Naive thymus-derived CD8-positive, alpha-beta T cell (primary cell): ENCODE results near the gene COL4A4. TPM values are rescaled to one million over a fixed set of nuclear protein-coding genes. Genes with fewer than 3 reads are reported as not detected.

Experiments used
- ATAC-seq, 2 donors: fragments of 150-1000 bp; cut with Tn5 transposase in 1 of 2; sonication (Bioruptor Pico), chemical (Tn5 transposase) in 1 of 2; 1 replicate in 1 of 2; 2 replicates in 1 of 2; pipeline ENCODE4 v1.10.0; 2021; ENCODE audit warnings: mild to moderate bottlenecking in 2 of 2, moderate library complexity in 2 of 2
- POLR2A ChIA-PET: fragments of 350-600 bp; sonication (Branson Sonifier 250); formaldehyde crosslinking; loops from one replicate; lab custom pipeline; 2021; ENCODE audit warnings: antibody characterized with exemption; lab: Charles Lee
- DNase-seq, 10 donors: peaks; one replicate each; pipeline versions ENCODE4 v3.0.0 to v3.0.0-alpha.2; 2020 to 2022
- H3K27ac Mint-ChIP-seq, 10 donors: one replicate each; pipeline ENCODE4 v1.8.0; 2020 to 2022; ENCODE audit warnings: mild to moderate bottlenecking in 10 of 10, mixed read lengths in 10 of 10, moderate library complexity in 4 of 10, inconsistent platforms in 1 of 10
- H3K27me3 Mint-ChIP-seq, 5 donors: one replicate each; pipeline ENCODE4 v1.8.0; 2021 to 2022; ENCODE audit warnings: mixed read lengths in 5 of 5
- H3K36me3 Mint-ChIP-seq, 3 donors: one replicate each; pipeline ENCODE4 v1.8.0; 2020 to 2022; ENCODE audit warnings: mixed read lengths in 3 of 3, mild to moderate bottlenecking in 2 of 3, inconsistent platforms in 1 of 3
- H3K4me1 Mint-ChIP-seq, 4 donors: one replicate each; pipeline ENCODE4 v1.8.0; 2021 to 2022; ENCODE audit warnings: mixed read lengths in 4 of 4
- H3K4me3 Mint-ChIP-seq, 10 donors: one replicate each; pipeline ENCODE4 v1.8.0; 2020 to 2022; ENCODE audit warnings: mild to moderate bottlenecking in 10 of 10, mixed read lengths in 10 of 10, moderate library complexity in 6 of 10, inconsistent platforms in 1 of 10
- H3K9me3 Mint-ChIP-seq, 9 donors: one replicate each; pipeline ENCODE4 v1.8.0; 2020 to 2022; ENCODE audit warnings: mixed read lengths in 9 of 9, mild to moderate bottlenecking in 3 of 9, inconsistent platforms in 1 of 9, moderate library complexity in 1 of 9
- polyA plus RNA-seq, 3 donors: library from polyadenylated mRNA; unstranded; fragments of 300-500 nt; fragmentation: Illumina TruSeq; gene quantifications; one replicate each; pipeline ENCODE4 v1.2.3, GENCODE V29; 2021
- total RNA-seq, 8 experiments: library from RNA in 2 of 8; stranded (reverse) in 2 of 8; gene quantifications; one replicate each; pipeline ENCODE4 v1.2.3 and lab custom pipeline; 2021 to 2026

COL4A4 gene
- total and polyA plus RNA-seq, 5 experiments from 2014 or later: 0.02 to 0.16 (median 0.05) TPM

- Mint-ChIP-seq H3K9me3 (peaks cover 0 to 5% (median 0%) of the 10 kb centered on the region in 9 donors), H3K4me3 (no peak overlapping the region), H3K27ac (no peak overlapping the region), H3K27me3 (no peaks in the 10 kb centered on the region), H3K4me1 (peaks cover 0 to 2% (median 0%) of the 10 kb centered on the region in 4 donors), H3K36me3 (peaks cover 0 to 2% (median 0%) of the 10 kb centered on the region in 3 donors)
- no peak for DNase-seq
- POLR2A ChIA-PET: no interaction called here
- no peak for ATAC-seq
Observed at GRCh38 chr2:227006189-227006897, 157.7 kb downstream of the COL4A4 start.

DNA sequence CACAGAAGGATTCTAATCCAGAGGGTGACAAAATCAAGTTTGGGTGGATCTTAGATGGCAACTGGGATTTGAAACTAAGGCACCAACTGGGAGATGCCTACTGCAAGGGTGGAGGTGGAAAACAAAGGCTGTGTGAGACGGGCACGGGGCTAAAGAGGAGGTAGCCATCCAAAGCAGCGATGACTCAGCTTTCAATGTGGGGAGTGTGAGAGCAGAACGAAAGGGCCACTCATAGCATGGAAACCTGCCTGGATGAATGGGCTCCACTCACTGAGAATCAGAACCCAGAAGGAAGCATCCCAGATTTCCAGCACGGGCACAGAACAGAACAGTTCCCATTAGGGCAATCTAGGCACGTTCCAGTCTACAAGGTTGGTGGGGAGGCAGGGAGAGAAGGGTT lies 159.5 kb downstream of the COL4A4 start:
- Mint-ChIP-seq H3K27me3 (no peaks in the 10 kb centered on the region), H3K4me1 (peaks cover 0 to 2% (median 0%) of the 10 kb centered on the region in 4 donors), H3K4me3 (no peak overlapping the region), H3K36me3 (peaks cover 11 to 17% (median 15%) of the 10 kb centered on the region in 3 donors), H3K9me3 (peaks cover 0 to 10% (median 0%) of the 10 kb centered on the region in 9 donors), H3K27ac (peak overlapping the region in 1 of 10 donors; percentile 17)
- ATAC-seq (no peak), DNase-seq (no peak)
- POLR2A ChIA-PET: no interaction called here

- Mint-ChIP-seq H3K4me3 (no peak overlapping the region), H3K9me3 (peaks cover 0 to 12% (median 0%) of the 10 kb centered on the region in 9 donors), H3K4me1 (peaks cover 0 to 2% (median 0%) of the 10 kb centered on the region in 4 donors), H3K36me3 (peaks cover 31 to 49% (median 44%) of the 10 kb centered on the region in 3 donors), H3K27me3 (no peaks in the 10 kb centered on the region), H3K27ac (no peak overlapping the region)
- POLR2A ChIA-PET: no interaction called here
- DNase-seq (no peak), ATAC-seq (no peak)
Observed at GRCh38 chr2:227000123-227000522, 163.9 kb downstream of the COL4A4 start.

DNA sequence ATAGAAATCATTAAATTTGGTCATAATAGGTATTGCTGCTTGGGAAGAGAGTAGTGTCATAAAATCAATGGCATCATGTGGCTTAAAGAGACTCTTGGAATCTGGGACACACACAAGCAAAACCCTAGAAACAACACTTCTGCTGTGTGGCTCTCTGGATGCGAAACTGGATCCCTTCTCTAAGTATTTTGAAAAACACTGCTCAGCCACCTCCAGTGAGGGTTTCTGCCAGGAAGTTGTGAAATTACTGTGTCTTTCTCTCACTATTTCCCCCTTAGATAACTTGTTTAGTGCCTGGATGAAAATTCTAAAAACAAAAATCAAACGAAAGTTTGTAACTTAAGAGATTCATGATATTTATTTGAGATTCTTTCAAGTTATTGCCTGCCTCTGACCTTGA lies 164.3 kb downstream of the COL4A4 start:
- Mint-ChIP-seq H3K4me3 (no peak overlapping the region), H3K27ac (no peak overlapping the region), H3K27me3 (no peaks in the 10 kb centered on the region), H3K4me1 (peaks cover 0 to 2% (median 0%) of the 10 kb centered on the region in 4 donors), H3K9me3 (peaks cover 0 to 12% (median 0%) of the 10 kb centered on the region in 9 donors), H3K36me3 (peaks cover 34 to 53% (median 48%) of the 10 kb centered on the region in 3 donors)
- ATAC-seq (no peak), DNase-seq (no peak)
- POLR2A ChIA-PET: no interaction called here

GRCh38 chr2:226995625-226996041 lies 168.4 kb downstream of the COL4A4 start:
- Mint-ChIP-seq H3K27ac (peak overlapping the region in 1 of 10 donors; percentile 20), H3K4me3 (no peak overlapping the region), H3K27me3 (no peaks in the 10 kb centered on the region), H3K9me3 (peaks cover 0 to 12% (median 0%) of the 10 kb centered on the region in 9 donors), H3K4me1 (no peaks in the 10 kb centered on the region), H3K36me3 (peaks cover 43 to 60% (median 51%) of the 10 kb centered on the region in 3 donors)
- POLR2A ChIA-PET: no interaction called here
- ATAC-seq (no peak), DNase-seq (no peak)

GRCh38 chr2:226994775-226995174 lies 169.2 kb downstream of the COL4A4 start:
- POLR2A ChIA-PET: no interaction called here
- H3K9me3 Mint-ChIP-seq: peaks cover 0 to 12% (median 0%) of the 10 kb centered on the region in 9 donors
- ATAC-seq (no peak), DNase-seq (no peak)
- H3K4me3 Mint-ChIP-seq: no peak overlapping the region
- no peaks in the 10 kb centered on the region for H3K27me3 Mint-ChIP-seq
- H3K36me3 Mint-ChIP-seq: peaks cover 34 to 51% (median 42%) of the 10 kb centered on the region in 3 donors
- peak overlapping the region in 2 of 10 donors; percentile 20 to 38 for H3K27ac Mint-ChIP-seq
- H3K4me1 Mint-ChIP-seq: no peaks in the 10 kb centered on the region

DNA sequence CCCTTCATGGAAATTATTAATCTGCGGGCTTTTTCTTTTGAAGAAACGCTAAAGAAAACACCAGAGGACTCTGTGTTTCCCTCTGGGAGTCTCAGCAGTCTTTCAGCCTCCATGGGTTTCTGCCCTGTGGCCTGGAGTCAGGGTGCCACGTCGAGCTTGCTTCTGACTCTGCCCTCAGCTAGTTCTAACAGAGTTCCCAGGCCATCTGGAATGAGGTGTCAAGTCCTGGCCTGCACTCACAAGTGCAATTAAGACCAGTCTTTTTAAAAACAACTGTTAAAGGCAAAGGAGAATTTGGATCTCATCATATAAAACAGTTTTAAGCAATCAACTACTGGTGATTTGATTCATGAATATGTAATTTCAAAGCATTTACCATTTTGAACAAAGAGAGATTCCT lies 170.8 kb downstream of the COL4A4 start:
- no peak for DNase-seq
- Mint-ChIP-seq H3K27me3 (no peaks in the 10 kb centered on the region), H3K4me1 (no peaks in the 10 kb centered on the region), H3K4me3 (no peak overlapping the region), H3K9me3 (peaks cover 0 to under 1% (median 0%) of the 10 kb centered on the region in 9 donors), H3K27ac (peak overlapping the region in 1 of 10 donors; percentile 63), H3K36me3 (peaks cover 20 to 45% (median 27%) of the 10 kb centered on the region in 3 donors)
- POLR2A ChIA-PET: no interaction called here
- no peak for ATAC-seq

GRCh38 chr2:226991663-226992062 lies 172.3 kb downstream of the COL4A4 start:
- no peaks in the 10 kb centered on the region for H3K27me3 Mint-ChIP-seq
- no peak overlapping the region for H3K4me3 Mint-ChIP-seq
- H3K36me3 Mint-ChIP-seq: peaks cover 16 to 42% (median 25%) of the 10 kb centered on the region in 3 donors
- POLR2A ChIA-PET: no interaction called here
- DNase-seq (no peak), ATAC-seq (no peak)
- H3K9me3 Mint-ChIP-seq: no peaks in the 10 kb centered on the region
- no peaks in the 10 kb centered on the region for H3K4me1 Mint-ChIP-seq
- no peak overlapping the region for H3K27ac Mint-ChIP-seq

- Mint-ChIP-seq H3K9me3 (no peaks in the 10 kb centered on the region), H3K4me1 (peaks cover 12 to 31% (median 21%) of the 10 kb centered on the region in 4 donors), H3K4me3 (no peak overlapping the region), H3K27ac (peak overlapping the region in 1 of 10 donors; percentile 91), H3K27me3 (no peaks in the 10 kb centered on the region), H3K36me3 (peaks cover 0 to 10% (median 6%) of the 10 kb centered on the region in 3 donors)
- ATAC-seq: no peak
- DNase-seq: no peak
- POLR2A ChIA-PET: interaction anchor here (1.0 kb wide), 1 partner anchor 186 kb away, joined by 5 read pairs; the partner anchor contains the start of gene IRS1
Observed at GRCh38 chr2:226985583-226985946, 178.4 kb downstream of the COL4A4 start.

- ATAC-seq: peak; percentile 75 to 86
- POLR2A ChIA-PET: interaction anchor here (0.6 to 1.0 kb wide), 2 partner anchors 186 to 194 kb away, joined by 3 to 5 read pairs; partner anchors contain the start of gene IRS1
- Mint-ChIP-seq H3K9me3 (no peaks in the 10 kb centered on the region), H3K4me1 (peaks cover 12 to 31% (median 21%) of the 10 kb centered on the region in 4 donors), H3K27me3 (no peaks in the 10 kb centered on the region), H3K36me3 (peaks cover 0 to 10% (median 6%) of the 10 kb centered on the region in 3 donors), H3K4me3 (no peak overlapping the region), H3K27ac (peak overlapping the region in 9 of 10 donors; percentile 15 to 91 (median 71))
- DNase-seq: peak in 6 of 10 donors; percentile 11 to 49 (median 31)
Observed at GRCh38 chr2:226984750-226985582, 179.0 kb downstream of the COL4A4 start.

- peak overlapping the region in 1 of 10 donors; percentile 47 for H3K4me3 Mint-ChIP-seq
- DNase-seq (peak in 2 of 10 donors; percentile 0 to 5), ATAC-seq (peak in 1 of 2 donors; percentile 10)
- peaks cover 0 to 10% (median 6%) of the 10 kb centered on the region in 3 donors for H3K36me3 Mint-ChIP-seq
- POLR2A ChIA-PET: interaction anchor here (0.6 kb wide), 1 partner anchor 193 kb away, joined by 3 read pairs; no protein-coding TSS in a partner anchor
- peaks cover 15 to 31% (median 21%) of the 10 kb centered on the region in 4 donors for H3K4me1 Mint-ChIP-seq
- no peaks in the 10 kb centered on the region for H3K27me3 Mint-ChIP-seq
- peak overlapping the region; percentile 15 to 91 (median 69) for H3K27ac Mint-ChIP-seq
- H3K9me3 Mint-ChIP-seq: no peaks in the 10 kb centered on the region
Observed at GRCh38 chr2:226983895-226984749, 179.9 kb downstream of the COL4A4 start.
